Dedifferentiated amniotic fluid mesenchymal stem cell (primary cell): Measurements from ENCODE around the gene ELMO2.

Experiments
- DNase-seq: peaks from one replicate; pipeline ENCODE4 v3.0.0-alpha.2; 2016; ENCODE audit errors: extremely low spot score

Gene ELMO2

DNA sequence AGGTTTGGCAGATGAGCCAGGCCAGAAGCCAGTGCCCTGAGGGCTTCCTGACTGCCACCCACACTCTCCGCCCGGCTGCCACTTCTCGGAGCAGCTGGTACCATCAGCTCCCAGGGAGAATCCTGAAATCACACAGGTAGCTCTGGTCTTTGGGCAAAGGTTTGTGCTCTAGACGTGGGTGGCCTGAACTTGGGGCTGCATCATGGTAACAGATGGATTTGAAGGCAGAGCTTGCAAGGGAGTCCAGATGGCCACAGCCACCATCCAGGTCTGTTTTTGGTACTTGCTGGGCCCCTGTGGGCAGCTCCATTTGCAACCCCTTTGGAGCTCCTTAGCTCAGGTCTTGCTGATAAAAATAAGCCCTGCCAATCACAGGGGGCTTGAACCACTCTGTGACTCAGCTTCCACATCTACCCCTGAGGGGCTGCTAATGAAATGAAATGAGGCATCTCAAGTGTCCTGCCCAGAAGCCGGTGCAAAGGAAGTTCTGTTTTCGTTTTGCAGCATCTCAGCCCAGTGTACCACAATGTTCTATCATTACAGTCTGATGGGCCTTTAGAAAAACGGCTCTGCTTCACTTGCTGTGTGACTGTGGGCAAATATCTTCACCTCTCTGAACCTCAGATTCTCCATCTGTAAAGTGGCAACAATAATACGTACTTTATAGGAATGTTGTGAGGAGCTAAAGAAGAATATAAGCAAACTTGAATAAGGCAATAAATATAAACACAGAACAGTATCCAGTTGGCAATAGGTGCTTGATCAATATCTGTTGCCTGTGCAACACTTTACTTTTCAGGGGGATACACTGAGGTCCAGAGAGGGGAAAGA, 73.0 kb downstream of the ELMO2 start:
- no peak for DNase-seq

GRCh38 chr20:46332373-46333160, 73.8 kb downstream of the ELMO2 start:
- no peak for DNase-seq

DNA sequence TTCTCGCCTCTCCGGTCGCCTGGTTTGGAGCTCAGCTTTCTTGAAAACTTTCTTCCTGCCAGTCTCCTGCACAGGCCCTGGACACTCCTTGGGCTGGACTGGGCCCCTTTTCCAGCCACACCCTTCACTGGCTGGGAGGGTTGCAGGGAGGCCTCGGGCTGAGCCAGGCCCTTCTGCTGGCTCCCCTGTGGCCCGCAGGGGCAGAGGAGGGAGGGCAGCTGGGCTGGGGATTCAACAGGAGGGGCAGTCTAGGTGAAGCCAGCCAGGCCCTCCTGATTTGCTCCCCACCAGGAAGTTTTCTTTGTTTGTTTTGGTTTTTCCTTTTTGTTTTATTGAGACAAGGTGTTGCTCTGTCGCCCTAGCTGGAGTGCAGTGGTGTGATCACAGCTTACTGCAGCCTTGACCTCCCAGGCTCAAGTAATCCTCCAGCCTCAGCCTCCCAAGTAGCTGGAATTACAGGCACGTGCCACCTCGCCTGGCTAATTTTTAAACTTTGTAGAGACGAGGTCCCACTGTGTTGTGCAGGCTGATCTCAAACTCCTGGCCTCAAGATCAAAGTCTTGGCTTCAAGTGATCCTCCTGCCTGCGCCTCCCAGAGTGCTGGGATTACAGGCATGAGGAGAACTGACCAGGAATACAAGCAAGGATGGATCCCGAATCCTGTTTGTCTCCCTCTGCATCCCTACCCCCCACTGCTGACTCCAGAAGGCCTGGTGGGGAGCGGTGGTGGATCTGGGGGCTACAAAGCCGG, 74.6 kb downstream of the ELMO2 start:
- no peak for DNase-seq

- DNase-seq = no peak
Measured at GRCh38 chr20:46330831-46331371, 75.5 kb downstream of the ELMO2 start.

DNA sequence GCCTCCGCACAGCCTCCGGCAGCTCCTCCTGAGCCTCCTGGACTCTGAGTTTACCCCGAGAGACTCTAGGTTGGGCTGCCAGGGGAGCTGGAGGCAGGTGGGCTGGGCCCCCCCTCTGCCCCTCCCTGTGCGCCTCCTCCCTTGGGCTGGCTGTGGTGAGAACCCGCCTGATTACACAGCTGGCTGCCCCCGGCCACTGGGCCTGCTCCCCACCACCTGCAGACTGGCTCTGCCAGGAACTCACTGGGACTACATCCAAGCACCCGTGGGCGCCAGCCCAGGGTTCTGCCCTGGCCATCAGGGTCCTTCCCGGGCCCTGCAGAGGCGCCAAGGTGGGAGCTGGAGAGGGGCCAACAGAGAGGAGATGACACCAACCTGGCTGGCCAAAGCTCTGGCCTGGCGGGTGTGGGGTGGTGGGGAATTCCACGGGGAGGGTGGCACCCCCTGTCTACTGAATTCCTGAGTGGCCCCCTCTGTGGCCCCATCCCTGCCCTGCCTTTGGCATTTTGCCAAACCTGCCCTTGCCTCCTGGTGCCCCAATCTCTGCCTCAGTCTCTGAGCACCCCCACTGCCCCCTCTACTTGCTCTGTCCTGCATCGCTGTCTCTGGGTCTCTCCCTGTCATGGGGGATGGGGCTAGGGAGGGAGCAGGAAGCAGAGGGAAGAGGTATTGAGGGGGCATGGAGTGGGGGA, 76.2 kb downstream of the ELMO2 start:
- no peak for DNase-seq

DNA sequence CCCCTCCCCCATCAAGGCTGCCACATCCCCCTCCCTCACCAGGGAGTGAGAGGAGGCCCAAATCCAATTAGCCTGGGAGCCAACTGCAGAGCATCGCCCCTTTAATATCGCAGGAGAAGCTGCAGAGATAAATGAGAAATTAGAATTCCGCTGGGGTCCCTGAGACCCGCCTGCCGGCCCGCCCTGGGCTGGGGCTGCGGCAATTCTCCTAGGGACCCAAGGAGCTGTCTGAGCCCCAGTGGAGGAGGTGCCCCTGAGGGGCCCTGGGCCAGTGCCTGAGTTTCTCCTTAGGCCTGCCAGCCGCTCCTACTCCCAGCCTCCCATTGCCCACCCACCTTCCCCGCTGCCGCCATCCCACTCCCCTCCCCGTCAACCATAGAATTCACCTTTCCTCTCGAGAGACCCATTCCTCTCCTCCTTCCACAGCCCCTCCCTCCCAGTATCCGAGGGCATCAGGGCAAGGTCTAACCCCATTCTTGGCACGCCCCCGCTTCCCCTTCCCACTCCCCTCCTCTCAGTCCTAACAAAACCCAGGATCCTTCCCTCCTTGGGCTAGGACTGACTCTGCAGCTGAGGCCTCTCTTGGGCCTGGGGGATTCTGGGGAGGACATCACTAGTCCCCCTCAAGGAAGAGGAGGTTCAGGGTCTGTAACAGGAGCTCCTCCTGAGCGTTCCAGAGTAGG, 78.1 kb downstream of the ELMO2 start:
- DNase-seq = no peak

DNA sequence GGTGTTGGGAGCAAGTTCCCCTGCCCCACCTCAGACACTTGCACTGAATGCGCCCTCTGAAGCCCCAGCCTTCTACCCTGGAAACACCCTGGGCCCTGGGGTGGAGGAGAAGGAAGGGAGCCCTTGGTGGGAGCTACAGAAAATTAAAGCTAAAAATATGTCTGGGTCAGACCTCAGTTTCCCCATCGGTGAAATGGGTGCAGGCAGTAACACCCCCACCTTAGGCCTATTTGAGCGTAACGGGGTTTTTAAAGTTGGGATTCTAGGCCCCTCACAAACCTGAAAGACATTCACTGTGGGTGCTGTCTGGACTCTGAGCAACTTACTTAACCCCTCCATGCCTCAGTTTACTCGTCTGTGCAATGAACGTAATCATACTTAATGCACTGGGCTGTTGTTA, 78.9 kb downstream of the ELMO2 start:
- no peak for DNase-seq

GRCh38 chr20:46325789-46326188, 80.6 kb downstream of the ELMO2 start:
- DNase-seq = no peak

GRCh38 chr20:46324960-46325703, 81.3 kb downstream of the ELMO2 start:
- DNase-seq = no peak

DNA sequence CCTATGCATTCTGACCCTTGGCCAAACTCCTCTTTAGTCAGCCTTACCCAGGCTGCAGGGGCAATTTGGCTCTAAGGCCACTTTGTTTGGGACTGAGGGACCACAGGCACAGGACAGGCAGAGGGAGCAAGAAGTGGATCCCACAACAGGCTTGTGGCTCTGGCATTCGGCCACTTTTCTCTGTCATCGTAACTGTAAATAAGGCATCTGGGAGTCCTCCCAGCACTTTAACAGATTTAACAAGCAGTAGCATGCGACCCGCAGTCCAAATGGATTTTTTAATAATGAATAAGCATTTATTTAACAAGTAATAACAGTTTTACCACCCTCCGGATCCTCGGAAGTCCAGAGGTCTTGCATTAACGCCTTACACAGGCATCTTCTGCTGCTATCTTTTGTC, 82.0 kb downstream of the ELMO2 start:
- DNase-seq = no peak

- DNase-seq = no peak
Measured at GRCh38 chr20:46323557-46323956, 82.9 kb downstream of the ELMO2 start.

DNA sequence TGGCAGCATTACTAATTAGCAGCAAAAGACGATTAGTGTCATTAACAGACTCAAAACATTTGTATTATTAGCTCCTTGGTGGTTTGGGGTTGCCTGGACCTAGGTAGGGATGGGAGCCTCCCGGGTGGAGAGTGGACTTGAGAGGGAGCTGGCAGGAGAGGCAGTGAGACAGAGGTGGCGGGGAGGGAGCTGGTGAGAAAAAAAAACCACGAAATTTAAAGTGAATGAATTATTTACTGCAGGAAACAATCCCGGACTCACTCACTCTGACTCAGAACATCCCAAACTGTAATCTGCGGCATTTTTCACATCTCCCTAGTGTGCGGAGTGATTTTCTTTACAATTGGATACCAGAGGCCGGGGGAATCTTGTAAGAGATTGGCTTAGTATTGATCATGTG, 83.8 kb downstream of the ELMO2 start:
- DNase-seq = no peak

DNA sequence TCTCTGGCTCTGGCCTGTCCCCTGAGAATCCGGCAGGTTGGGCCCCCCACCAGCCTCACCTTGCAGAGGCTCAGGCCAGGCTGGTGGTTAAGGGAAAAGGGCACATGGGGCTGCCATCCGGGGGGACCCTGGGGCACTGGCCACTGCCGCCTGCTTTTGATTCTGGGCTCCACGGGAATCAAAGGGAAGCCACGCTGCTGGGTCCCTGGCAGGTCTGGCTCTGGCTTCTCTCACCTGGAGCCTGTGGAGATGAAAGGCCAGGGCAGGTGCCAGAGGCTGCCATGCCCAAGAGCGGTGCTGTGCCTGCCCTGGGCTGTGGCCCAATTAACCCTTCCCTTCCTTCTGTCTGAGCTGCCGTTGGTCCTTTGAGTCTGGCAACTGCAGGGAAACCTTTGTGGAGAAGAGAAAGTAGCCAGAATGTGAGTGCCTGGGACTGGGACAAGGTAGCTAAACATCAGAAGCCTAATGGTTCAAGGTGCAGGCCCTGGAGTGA, 88.7 kb downstream of the ELMO2 start:
- no peak for DNase-seq

GRCh38 chr20:46316984-46317684, 89.3 kb downstream of the ELMO2 start:
- no peak for DNase-seq
